Measurements from ENCODE around the gene NOP9.

DNA sequence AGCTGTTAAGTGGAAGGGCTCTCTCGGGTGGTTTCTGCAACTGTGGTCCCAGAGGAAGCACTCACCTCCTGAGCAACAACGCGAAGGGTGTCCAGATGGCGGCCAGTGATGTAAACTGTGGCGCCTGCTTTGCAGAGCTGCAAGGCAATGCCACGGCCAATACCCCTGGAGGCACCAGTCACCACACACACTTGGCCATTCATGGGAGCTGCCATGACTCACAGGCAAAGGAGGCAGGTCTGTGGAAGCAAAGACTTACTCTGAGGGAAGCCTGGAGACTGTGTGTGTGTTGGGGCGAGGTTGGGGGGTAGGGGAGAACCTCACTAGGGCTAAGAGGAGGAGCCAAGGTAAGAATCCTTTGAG, 777 bp upstream of the NOP9 start:
- no peak for TF ChIP-seq EZH2phosphoT487 (conservative IDR thresholded peaks at IDR 0.05; ENCODE audit: low read length)
- no peak for TF ChIP-seq CTCF (IDR thresholded peaks at IDR 0.05; ENCODE audit: insufficient read depth, low read length, poor library complexity, severe bottlenecking)

All from SU-DHL-6 (cell line).